CMK (cell line): ENCODE results near the gene C11orf87.

Experiments used
- DNase-seq: peaks from one replicate; pipeline ENCODE4 v3.0.0-alpha.2; 2010; ENCODE audit warnings: low read depth

Gene C11orf87

DNA sequence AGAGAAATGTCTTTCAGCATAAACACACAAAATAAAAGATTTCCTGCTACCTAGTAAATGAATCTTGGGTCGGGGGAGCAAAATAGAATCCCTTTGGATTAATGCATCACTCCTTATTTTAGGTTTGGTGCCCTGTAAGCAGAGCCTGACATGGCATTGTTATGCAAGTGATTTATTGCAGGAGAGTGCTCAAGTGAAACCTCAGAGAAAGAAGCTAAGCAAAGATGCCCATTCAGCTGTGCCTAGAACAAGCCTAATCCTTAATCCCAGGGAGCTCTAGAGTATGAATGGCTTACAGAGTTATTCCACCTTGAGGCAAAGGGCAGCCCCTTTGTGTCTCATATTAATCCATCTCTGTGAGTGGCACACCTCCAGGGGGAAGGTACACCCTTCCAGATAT, 21.1 kb downstream of the C11orf87 start:
- no peak for DNase-seq

DNA sequence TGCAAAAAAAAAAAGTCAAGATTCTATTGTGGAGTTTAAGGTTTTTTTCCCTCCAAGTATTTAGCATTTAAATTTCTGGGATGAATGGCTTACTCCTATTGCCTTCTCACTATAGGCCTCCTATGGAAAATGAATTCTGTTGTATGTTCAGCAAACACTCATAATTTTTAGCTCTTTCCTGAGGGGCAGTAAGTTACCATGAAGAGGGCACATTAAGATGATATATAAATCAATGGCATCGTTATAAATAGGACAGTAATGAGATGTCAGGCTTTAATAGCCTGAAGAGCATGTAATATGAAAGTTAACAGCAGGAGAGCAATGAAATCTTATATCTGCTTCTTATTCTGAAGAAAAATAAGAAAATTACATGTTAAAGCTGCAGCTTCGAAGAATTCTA, 32.9 kb downstream of the C11orf87 start:
- DNase-seq = no peak
